NCI-H446 (cell line): Measurements from ENCODE around the gene FKBP3.
"Not testable (repeated sequence)": the region's sequence is repeated elsewhere in the genome, so short reads cannot be mapped to it uniquely, and the experiment has no call there.

Experiments used
- DNase-seq, 2 experiments: peaks; one replicate each; lab custom pipeline; 2025; lab: John Stamatoyannopoulos, UW

FKBP3 gene

DNA sequence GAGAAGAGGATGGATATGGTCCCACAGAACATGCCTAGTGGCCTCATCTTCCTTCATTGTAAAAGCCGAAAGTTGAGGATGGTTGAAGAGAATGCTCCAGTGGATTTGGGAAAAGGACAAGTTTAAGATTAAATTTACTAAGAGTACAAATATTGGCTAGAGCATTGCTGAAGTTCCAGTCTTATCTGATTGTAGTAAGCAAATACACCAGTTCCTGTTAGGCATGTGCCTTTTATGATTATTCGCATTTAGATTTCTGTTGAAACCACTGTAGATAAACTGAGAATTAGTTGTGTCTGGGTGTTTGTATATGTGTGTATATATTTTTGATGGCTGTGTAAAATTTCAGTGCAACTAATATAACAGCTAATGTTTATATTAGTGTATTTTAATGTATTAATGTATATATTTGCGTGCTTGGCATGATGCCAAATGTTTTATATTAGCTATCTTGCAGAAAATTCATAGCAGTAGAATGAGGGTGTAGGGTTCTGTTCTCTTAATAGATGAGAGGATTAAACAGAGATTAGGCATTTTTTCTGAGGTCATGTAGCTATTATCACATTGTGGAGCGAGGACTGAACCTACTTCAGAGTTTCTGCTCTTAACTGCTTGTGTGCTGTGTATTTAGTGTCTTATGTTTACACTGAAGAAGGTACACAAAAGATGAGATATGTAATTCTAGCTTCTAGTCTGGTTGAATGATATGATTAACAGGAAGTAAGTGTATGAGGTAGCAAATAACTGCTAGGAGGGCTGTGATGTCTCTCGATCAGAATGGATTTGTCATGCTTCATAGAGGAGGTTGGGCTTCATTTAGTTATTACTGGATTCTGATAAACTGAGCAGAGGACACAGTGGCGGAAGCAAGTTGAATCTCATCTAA is 21.1 kb downstream of the FKBP3 start:
- no peak for DNase-seq

DNA sequence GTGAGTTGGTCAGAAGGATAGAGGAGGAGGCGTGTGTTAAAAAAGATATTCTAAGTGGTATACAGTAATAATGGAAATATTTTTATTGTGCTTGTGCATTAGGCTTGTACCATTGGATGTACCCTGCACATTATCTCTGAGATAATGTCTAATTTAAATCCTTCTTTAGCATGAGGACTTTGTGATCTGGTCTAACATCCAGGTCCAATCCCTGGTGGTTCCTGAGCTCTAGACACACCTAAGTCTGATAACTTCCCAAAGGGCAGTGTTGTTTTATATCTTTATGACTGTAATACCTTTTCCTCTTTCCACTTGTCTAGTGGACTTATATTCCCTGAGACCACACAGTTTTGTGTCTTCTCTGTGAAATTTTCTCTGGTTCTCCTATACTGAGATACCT is 29.7 kb downstream of the FKBP3 start:
- DNase-seq, result no peak

DNA sequence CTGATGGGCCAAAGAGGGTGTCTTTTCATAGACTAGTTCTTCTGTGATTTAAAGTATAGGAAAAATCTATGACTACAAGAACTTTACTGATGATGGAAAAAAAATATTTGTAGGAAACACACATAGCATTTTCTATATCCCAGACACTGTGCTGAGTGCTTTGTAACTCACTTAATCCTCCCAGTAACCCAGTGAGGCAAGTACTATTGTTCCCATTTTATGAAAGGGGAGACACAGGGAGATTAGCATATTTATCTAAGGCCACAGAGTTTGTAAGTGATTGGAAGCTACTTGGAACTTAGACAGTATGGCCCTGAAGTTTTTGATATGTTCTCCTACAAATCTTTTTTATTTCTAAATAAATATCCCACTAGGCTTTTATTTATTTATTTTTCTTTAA is 30.5 kb downstream of the FKBP3 start:
- DNase-seq, result no peak

DNA sequence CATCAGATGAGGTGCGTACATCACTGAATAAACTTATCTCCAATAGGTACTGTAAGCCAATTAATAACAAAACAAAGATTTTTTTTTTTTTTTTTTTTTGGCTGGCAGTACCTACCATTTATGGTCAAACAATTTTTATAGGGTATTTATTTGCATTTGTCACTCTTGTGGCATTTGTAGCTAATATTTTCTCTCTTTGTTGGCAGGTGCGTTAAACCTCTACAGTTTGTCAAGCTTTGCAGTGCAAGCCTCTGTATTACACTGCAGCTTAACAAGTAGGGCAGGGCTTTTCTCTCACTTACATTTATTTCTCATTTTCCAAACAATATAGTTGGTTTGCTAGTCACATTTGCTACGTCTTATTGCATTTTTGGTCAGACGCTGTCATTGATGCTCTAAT is 38.1 kb downstream of the FKBP3 start:
- DNase-seq, result no peak

DNA sequence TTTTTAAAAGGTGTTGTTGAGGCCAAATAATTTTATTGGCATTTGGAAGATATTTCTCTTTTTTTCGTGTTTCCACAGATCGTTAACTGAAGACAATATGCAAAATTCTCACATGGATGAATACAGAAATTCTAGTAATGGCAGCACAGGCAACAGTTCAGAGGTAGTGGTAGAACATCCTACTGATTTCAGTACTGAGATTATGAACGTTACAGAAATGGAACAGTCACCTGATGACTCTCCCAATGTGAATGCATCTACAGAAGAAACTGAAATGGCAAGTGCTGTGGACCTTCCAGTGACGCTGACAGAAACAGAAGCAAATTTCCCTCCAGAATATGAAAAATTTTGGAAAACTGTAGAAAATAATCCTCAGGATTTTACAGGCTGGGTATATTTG is 39.1 kb downstream of the FKBP3 start:
- DNase-seq, result no peak

DNA sequence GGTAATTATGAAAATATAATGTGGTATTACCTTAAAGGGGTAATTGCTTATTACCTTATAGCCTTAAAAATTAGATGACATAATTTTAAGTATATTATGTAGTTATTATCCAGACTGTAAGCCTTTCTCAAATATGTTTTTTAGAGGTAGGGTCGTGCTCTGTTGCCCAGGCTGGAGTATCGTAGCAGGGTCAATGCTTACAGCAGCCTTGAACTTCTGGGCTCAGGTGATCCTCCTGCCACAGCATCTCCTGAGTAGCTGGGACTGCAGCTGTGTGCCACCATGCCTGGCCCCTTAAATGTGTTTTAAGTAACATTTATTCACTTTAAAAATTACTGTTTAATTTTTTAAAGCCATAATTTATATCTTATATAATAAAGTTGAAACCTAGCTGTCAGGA is 40.0 kb downstream of the FKBP3 start:
- no peak for DNase-seq

DNA sequence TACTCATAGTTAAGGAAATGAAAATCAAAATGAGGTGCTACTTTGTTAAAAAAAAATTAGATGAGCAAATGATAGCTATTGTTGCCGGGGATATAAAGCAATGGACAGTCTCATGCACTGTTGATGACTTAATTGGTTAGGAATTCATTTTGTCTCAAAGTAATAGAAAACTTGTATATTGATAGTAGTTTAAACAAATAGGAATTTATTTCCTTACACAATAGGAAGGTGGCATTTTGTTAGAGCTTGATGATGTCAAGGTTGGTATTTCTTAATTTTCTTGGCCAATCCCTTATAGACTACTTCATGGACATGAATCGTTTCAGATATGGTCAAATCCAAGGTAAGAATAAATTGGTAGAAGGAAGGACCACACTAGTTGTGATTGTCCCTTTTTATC is 42.6 kb downstream of the FKBP3 start:
- no peak for DNase-seq

DNA sequence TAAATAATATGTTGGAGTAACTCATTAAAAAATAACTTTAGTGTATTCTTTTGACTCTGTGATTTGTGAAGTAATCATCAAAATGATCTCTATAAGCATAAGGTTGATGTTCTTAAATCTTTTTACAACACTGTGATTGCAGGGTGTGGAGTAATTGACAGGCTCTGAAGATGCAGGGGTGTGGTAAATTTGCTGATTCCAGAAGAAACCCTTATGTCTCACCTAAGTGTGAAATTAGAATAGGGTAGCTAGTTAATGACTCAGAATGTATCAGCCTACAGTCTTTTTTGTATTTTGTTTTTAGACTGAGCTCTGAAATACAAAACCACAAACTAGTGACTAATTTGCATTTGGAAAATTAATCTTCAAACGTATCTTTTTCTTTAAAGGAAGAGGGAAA is 44.5 kb downstream of the FKBP3 start:
- no peak for DNase-seq

DNA sequence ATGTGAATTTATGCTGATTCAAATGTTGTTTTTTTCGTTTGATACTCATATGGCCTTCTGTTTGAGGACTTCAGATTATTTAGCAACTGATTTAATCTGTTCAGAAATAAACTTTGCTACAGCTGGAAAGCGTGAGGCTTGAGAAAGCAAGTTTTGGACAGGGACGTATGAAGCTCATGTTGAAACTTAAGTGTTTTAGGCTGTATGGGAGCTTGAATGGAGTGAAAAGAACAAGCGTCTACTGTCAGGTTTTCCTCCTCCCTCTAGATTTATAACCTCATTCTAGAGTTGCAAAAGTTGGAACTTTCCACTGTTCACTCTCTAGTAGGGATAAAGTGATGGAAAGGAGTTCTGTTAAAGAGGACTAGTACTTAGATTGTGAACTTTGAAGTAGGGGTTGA is 49.3 kb downstream of the FKBP3 start:
- DNase-seq, result no peak

DNA sequence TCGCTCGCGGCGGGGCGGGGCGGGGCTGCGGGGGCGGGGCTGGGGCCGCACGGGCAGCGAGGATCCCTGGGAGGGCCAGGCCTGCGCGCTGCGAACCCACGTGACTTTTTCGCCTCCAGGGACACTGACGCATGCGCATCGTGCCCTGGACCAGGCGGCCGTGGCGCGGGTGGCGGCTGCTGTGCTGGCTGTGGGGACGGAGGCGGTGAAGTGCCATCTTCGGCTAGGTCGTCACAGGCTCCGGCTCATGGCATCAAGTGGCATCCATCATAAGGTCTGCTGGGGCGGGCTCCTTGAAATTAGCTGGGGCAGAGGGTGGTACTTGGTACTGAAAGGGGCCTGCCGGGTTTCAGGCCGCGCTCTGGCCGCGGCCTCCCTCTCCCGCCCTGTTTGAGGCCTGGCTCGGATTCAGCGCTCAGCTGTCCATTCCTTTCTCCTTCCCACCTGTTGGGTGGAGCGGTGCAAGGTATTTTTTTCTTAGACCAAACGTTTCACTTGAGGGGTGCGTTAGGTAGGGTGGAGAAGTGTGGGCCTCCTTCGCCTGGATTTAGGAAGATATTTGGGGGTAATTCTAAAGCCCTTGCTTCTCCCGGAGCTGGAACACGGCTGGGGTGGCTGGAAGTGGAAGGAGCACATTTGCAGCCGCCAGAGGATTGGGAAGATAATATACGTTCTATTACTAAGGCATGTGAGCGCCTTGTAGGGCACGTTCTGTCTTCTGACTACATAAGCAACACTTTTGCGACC is 50.1 kb downstream of the FKBP3 start, which contains the start of gene PRPF39:
Gene PRPF39 (plus strand): TSS at position 141 of the 747 bp plus-strand sequence. CDS start 11,124 bp downstream, outside the sequence.
- DNase-seq, result peak; percentile 90 to 97

DNA sequence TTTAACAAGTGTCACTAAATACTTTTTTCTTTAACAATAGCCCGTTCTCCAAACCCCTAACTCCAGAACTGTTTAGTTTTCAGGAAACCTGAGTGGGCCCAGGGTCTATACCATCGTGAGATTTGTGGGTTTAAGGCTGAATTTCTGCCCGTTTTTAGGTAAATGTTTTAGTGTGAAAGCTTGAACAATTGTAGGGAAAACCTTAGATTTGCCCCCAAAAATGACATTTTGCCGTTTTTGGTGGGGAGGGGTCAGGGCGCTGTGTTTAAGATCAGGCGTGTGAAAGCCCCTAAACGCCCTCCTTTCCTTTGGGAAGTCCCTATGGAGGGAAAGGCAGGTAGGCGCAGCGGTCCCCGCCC is 50.7 kb downstream of the FKBP3 start:
- DNase-seq, result no peak

DNA sequence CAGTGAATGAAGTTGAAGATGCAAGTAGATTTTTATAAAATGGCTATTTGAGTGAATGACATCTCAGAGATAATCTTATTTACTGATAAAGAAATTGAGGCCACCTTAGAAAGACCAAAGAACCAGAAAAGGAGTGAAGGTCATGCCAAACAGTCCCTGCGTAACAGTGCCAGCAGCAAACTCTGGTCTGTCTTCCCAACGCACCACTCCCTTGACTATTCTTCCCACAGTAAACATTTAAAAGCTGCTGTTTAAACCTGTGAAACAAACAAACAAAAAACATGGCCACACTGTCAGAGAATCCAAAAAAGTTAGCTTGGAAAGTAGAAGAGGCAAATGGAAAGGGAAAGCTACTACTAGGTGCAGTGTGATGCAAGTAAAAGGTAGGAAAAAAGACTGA is 51.9 kb downstream of the FKBP3 start:
- DNase-seq, result no peak

DNA sequence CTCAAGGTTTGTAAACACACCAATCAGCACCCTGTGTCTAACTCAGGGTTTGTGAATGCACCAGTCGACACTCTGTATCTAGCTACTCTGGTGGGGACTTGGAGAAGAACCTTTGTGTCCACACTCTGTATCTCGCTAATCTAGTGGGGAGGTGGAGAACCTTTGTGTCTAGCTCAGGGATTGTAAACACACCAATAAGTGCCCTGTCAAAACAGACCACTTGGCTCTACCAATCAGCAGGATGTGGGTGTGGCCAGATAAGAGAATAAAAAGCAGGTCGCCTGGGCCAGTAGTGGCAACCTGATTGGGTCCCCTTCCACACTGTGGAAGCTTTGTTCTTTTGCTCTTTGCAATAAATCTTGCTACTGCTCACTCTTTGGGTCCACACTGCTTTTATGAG is 53.2 kb downstream of the FKBP3 start:
- DNase-seq, result not testable (repeated sequence)

DNA sequence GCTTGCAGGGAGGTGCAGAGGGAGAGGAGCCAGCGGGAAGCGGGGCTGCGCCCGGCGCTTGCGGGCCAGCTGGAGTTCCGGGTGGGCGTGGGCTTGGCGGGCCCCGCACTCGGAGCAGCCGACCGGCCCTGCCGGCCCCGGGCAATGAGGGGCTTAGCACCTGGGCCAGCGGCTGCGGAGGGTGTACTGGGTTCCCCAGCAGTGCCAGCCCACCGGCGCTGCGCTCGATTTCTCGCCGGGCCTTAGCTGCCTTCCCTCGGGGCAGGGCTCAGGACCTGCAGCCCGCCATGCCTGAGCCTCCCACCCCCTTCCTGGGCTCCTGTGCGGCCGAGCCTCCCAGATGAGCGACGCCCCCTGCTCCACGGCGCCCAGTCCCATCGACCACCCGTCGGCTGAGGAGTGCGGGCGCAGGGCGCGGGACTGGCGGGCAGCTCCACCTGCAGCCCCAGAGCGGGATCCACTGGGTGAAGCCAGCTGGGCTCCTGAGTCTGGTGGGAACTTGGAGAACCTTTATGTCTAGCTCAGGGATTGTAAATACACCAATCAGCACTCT is 53.8 kb downstream of the FKBP3 start:
- not testable (repeated sequence) for DNase-seq

DNA sequence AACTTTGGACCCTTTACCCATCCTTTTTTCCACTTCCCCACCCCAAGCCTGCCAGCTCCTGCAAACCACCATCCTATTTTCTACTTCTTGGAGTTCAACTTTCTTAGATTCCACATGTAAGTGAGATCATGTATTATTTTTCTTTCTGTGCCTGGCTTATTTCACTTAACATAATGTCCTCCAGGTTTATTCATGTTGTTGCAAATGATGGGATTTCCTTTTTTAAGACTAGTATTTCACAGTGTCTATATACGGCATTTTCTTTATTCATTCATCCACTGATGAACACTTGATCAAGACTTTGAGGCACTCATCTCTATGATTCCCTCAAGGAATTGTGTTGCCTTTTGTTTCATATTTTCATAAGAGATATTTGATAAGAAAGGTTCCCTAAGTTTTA is 56.0 kb downstream of the FKBP3 start:
- DNase-seq, result no peak

DNA sequence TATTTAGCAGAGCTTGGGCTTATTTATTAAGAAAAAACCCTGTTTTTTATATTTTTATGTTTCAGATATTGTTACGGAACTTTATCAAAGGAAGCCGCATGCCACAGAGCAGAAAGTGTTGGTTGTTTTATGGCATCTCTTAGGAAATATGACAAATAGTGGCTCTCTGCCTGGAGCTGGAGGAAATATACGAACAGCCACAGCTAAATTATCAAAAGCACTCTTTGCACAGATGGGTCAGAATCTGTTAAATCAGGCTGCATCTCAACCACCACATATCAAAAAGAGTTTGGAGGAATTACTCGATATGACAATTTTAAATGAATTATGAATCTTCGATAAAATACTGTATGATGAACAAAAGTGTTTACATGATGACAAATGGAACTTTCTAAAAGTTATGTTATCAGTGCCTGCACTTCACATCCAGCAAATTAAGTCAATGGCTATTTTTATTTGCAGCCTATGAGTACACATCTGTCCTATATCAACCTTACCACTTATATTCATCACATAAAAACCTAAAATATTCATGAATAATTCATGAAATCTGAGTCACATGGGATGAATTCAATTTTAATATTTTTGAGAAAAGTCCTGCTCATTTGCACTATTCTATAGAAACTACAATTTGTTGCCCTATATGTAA is 60.9 kb downstream of the FKBP3 start:
- DNase-seq, result no peak

DNA sequence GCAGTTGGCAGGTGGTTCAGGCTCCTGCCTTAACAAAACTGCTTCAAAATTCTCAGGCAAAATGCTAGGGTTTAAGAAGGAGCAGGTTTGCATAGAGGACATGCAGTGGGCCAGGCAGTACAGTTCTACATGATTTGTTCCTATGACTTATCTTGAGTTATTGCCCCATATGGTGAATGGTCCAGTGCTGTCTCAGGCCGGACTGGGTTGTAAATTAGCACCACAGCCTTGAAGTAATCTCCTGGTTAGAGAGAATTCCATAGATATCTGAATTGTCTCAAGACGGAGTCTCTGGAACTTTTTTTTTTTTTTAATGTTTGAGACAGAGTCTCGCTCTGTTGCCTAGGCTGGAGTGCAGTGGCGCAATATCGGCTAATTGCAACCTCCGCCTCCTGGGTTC is 62.2 kb downstream of the FKBP3 start:
- no peak for DNase-seq

DNA sequence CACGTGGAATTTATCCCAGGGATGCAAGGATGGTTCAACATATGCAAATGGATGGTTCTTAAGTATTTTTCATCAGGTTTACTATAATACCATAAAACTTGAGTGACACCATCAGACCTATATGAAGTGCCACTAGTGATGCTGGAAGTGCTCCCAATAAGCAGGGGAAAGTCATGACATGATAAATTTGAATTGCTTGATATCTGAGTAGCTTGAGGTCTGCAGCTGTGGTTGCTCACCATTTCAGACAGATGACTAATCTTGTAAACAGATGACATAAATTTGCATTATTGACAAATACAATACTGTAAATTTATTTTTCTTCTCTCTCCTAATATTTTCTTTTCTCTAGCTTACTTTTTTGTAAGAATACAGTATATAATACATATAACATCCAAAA is 64.1 kb downstream of the FKBP3 start:
- DNase-seq, result no peak

DNA sequence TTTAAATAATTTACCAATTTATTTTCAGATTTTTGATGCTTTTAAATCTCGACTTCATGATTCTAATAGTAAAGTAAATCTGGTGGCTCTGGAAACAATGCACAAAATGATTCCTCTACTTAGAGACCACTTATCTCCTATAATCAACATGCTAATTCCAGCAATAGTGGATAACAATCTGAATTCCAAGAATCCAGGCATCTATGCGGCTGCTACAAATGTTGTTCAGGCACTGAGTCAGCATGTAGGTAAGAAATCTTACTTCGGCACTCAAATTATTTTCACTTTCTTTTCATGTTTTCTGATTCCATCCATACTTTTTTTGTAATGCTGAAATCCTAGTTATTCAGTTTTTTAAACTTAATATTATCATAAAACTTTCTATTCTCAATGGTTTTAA is 65.9 kb downstream of the FKBP3 start:
- DNase-seq, result no peak

DNA sequence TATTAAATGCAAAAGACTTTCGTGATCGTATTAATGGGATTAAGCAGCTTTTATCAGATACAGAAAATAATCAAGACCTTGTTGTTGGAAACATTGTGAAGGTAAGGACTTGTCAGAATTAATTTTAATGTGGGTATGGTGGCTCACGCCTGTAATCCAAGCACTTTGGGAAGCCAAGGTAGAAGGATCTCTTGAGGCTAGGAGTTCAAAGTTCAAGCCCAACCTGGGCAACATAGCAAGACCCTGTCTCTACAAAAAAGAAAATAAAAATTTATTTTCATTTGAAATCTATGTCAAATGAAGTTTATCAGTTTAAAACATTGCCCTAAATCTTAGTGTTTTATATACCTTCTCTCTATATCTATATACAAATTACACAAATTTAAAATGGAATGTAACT is 67.6 kb downstream of the FKBP3 start:
- no peak for DNase-seq

DNA sequence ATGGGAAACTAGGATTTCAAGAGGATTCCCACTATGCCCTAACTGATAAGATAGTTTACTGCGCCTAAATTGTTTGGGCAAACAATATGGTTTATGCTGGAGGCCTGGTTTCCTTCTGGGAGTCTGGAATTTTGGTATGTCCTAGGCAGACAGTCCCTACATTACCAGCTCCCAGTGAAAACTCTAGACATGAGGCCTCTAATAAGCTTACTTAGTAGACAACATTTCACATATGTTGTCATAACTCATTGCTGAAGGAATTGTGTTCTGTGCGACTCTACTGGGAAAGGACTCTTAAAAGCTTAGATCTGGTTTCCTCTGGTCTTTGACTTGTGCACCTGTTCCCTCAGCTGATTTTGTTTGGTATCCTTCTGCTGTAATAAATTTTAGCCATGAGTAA is 68.3 kb downstream of the FKBP3 start:
- DNase-seq, result no peak
